Colonic mucosa (tissue), 4 donors: Measurements from ENCODE around the gene FAM78B. TPM values are rescaled to one million over a fixed set of nuclear protein-coding genes. Genes with fewer than 3 reads are reported as not detected.

Experiments used
- DNase-seq: peaks from one replicate; pipeline ENCODE4 v3.0.0-alpha.2; 2020
- H3K27ac ChIP-seq: fragments of 200-600 bp; one replicate; pipeline ENCODE4 v1.8.0; 2021
- H3K27me3 ChIP-seq: fragments of 200-600 bp; one replicate; pipeline ENCODE4 v1.8.0; 2021
- H3K36me3 ChIP-seq: fragments of 200-600 bp; one replicate; pipeline ENCODE4 v1.8.0; 2021
- H3K4me1 ChIP-seq: fragments of 200-600 bp; one replicate; pipeline ENCODE4 v1.8.0; 2021; ENCODE audit warnings: mild to moderate bottlenecking
- H3K4me3 ChIP-seq: fragments of 200-600 bp; one replicate; pipeline ENCODE4 v1.8.0; 2021
- H3K9ac ChIP-seq, 2 donors: one replicate each; pipeline ENCODE4 v1.7.0; 2013; ENCODE audit warnings: control low read depth in 2 of 2, low read depth in 2 of 2, low read length in 2 of 2
- H3K9me3 ChIP-seq: fragments of 200-600 bp; one replicate; pipeline ENCODE4 v1.8.0; 2021
- CTCF ChIP-seq: fragments of 200-600 bp; IDR thresholded peaks from one replicate; pipeline ENCODE4 v1.8.0; 2022; ENCODE audit warnings: antibody characterized with exemption, mild to moderate bottlenecking
- intact Hi-C: fragments of 100-400 bp; cut with DNase I; formaldehyde crosslinking; loops from one replicate; pipeline ENCODE4 v1.14.1; 2022
- total RNA-seq, 2 donors: library from RNA; stranded (reverse); fragmentation: NEBNext Ultra II Directional in 1 of 2; extraction: Animal tissue kit (Norgen Biotek cat#: 25700) in 1 of 2; gene quantifications; one replicate each; pipeline ENCODE4 v1.2.1, GENCODE V29; 2021
- donor health status: healthy.
- donor health status: DM: no; HTN: no; CAD: no.
- donor health status: DM: no; HTN: no; CAD: no.

FAM78B gene
- total RNA-seq, 2 donors from 2014 or later, result 0.69 to 1.2 TPM

- intact Hi-C loops, result no loop called here
- no peaks in the 10 kb centered on the region for H3K9me3 ChIP-seq
- DNase-seq, result no peak
- H3K4me1 ChIP-seq, result no peaks in the 10 kb centered on the region
- no peaks in the 10 kb centered on the region for H3K27me3 ChIP-seq
- TF ChIP-seq CTCF, result no peak
- no peak overlapping the region for H3K4me3 ChIP-seq
- H3K36me3 ChIP-seq, result no peaks in the 10 kb centered on the region
- H3K27ac ChIP-seq, result no peak overlapping the region
- H3K9ac ChIP-seq, result no peak overlapping the region
Measured at GRCh38 chr1:166155108-166155507, 11.7 kb downstream of the FAM78B start.

- no peaks in the 10 kb centered on the region for H3K27me3 ChIP-seq
- no peaks in the 10 kb centered on the region for H3K36me3 ChIP-seq
- H3K9ac ChIP-seq, result no peak overlapping the region
- no peaks in the 10 kb centered on the region for H3K9me3 ChIP-seq
- DNase-seq, result no peak
- no peaks in the 10 kb centered on the region for H3K4me1 ChIP-seq
- no peak for TF ChIP-seq CTCF
- intact Hi-C loops, result no loop called here
- no peak overlapping the region for H3K4me3 ChIP-seq
- H3K27ac ChIP-seq, result no peak overlapping the region
Measured at GRCh38 chr1:166153525-166154314, 13.1 kb downstream of the FAM78B start.

DNA sequence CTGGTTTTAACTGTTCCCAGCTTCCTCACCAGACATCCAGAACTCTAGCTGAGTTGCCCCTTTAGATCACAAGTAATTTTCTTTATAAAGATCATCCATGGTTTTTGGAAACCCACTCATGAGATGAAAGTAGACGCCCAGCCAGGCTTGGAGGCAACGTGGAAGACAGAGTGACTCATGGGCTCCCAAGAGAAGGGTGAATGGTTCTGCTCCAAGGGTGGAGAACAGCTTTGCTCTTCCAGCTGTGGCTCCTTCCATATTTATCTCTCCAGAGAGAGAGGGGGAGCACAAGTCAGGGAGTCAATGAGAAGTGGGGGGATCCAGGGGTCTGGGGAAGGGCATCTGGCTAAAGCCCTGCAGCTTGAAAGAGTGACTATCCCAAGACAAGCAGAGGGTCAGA lies 13.8 kb downstream of the FAM78B start:
- H3K27ac ChIP-seq, result no peak overlapping the region
- no peak for TF ChIP-seq CTCF
- intact Hi-C loops, result no loop called here

DNA sequence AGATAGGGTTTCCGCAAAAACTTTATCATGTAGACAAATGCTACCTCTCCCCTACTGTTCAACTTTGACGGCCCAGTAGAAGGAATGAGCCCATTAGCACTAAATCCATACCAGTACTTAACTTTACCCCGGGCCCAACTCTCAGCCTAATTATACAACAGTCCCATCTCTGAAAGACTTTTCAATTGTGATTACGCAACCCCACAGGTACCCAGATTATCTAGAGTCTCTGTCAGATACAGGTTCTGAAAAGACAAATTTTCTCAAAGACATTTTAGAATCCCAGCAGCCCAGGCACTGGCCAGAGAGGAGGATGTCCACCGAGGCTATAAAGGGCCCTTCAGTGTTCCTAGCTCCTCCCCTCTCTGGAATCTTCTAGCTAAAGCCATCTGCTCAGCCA lies 15.0 kb downstream of the FAM78B start:
- no peaks in the 10 kb centered on the region for H3K27me3 ChIP-seq
- H3K9me3 ChIP-seq, result no peaks in the 10 kb centered on the region
- no peaks in the 10 kb centered on the region for H3K4me1 ChIP-seq
- TF ChIP-seq CTCF, result no peak
- no peak overlapping the region for H3K4me3 ChIP-seq
- intact Hi-C loops, result no loop called here
- H3K9ac ChIP-seq, result no peak overlapping the region
- H3K27ac ChIP-seq, result no peak overlapping the region
- DNase-seq, result no peak
- H3K36me3 ChIP-seq, result no peaks in the 10 kb centered on the region

More for the DNA sequence above, 13.8 kb downstream of the FAM78B start:
- Histone ChIP-seq H3K9ac (no peak overlapping the region), H3K9me3 (no peaks in the 10 kb centered on the region), H3K4me1 (no peaks in the 10 kb centered on the region), H3K36me3 (no peaks in the 10 kb centered on the region), H3K27me3 (no peaks in the 10 kb centered on the region), H3K4me3 (no peak overlapping the region)
- no peak for DNase-seq

DNA sequence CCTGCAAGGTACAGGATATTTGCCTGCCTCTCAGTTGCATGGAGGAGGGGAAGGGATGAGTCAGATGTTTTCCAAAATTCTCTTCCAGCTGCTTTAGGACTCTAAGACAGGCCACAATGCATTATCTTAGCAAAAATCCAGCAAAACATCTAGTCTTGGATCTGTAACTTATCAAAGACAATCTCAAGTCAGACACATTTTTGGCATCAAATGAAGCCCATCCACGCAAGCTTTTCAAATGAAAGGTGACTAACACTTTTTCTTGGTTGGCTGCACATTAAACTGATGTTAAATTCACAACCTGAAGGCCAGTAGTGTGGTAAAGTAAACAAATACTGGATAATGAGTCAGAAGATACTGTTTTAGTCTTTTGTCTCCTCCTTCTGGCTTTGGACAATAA lies 21.3 kb downstream of the FAM78B start:
- Histone ChIP-seq H3K36me3 (no peaks in the 10 kb centered on the region), H3K4me3 (no peak overlapping the region), H3K9ac (no peak overlapping the region), H3K9me3 (no peaks in the 10 kb centered on the region), H3K4me1 (no peaks in the 10 kb centered on the region), H3K27ac (no peak overlapping the region), H3K27me3 (no peaks in the 10 kb centered on the region)
- no peak for DNase-seq
- TF ChIP-seq CTCF, result no peak
- intact Hi-C loops, result no loop called here
